GM12878 (cell line): ENCODE measurements around the gene WFS1. TPM values are rescaled to one million over a fixed set of nuclear protein-coding genes. Genes with fewer than 3 reads are reported as not detected.

Source experiments
- ATAC-seq: fragments of 200-7000 bp; cut with Tn5 transposase; 3 replicates; pipeline ENCODE4 v1.9.1; 2020; ENCODE audit warnings: mild to moderate bottlenecking, moderate library complexity
- BruUV-seq: library from RNA; stranded (reverse); fragments of 400-500 nt; replicated peaks from 2 replicates; lab custom pipeline; 2021; lab: Mats Ljungman, UMichigan
- CTCF ChIA-PET: fragments of 300-600 bp; sonication (Branson Sonifier 250); formaldehyde crosslinking; extraction: SDS; loops from one replicate; lab custom pipeline; 2021; ENCODE audit warnings: inconsistent platforms; lab: Yijun Ruan, JAX
- POLR2A ChIA-PET: fragments of 350-600 bp; formaldehyde crosslinking; extraction: SDS; loops from one replicate; lab custom pipeline; 2021; ENCODE audit warnings: inconsistent platforms; lab: Charles Lee
- RAD21 ChIA-PET: fragments of 300-600 bp; sonication (Branson Sonifier 250); formaldehyde crosslinking; loops from one replicate; lab custom pipeline; 2023; ENCODE audit warnings: antibody characterized with exemption; ENCODE audit not compliant: unreplicated experiment; lab: Charles Lee
- SMC1A ChIA-PET: fragments of 300-600 bp; sonication (Branson Sonifier 250); formaldehyde crosslinking; loops from one replicate; lab custom pipeline; 2023; ENCODE audit not compliant: unreplicated experiment, uncharacterized antibody; lab: Charles Lee
- DNase-seq: peaks from one replicate; pipeline ENCODE4 v3.0.0-alpha.2; 2011; ENCODE audit warnings: low read depth, low spot score
- FAIRE-seq: peaks from 3 replicates; lab custom pipeline; 2011; peaks lifted over from hg19 to GRCh38; lab: Jason Lieb, UNC
- H2AFZ ChIP-seq: 2 replicates; pipeline ENCODE4 v1.6.0; 2011; ENCODE audit warnings: low read depth, low read length, control low read depth; ENCODE audit not compliant: control insufficient read depth
- H3K27ac ChIP-seq: 2 replicates; pipeline ENCODE4 v1.5.1; 2011; ENCODE audit warnings: control low read depth; ENCODE audit not compliant: control insufficient read depth, insufficient read depth
- H3K27me3 ChIP-seq, 2 experiments: replicated peaks in 1 of 2; 2 replicates each; pipeline versions ENCODE4 v1.6.0 to v1.6.1; 2011; ENCODE audit warnings: low read length in 1 of 2; ENCODE audit not compliant: control insufficient read depth in 2 of 2, insufficient read depth in 2 of 2
- H3K36me3 ChIP-seq, 2 experiments: 2 replicates each; pipeline ENCODE4 v1.5.1; 2011; ENCODE audit warnings: low read length in 1 of 2; ENCODE audit not compliant: control insufficient read depth in 2 of 2, insufficient read depth in 2 of 2
- H3K4me1 ChIP-seq: 2 replicates; pipeline ENCODE4 v1.6.1; 2011; ENCODE audit warnings: mild to moderate bottlenecking, low read length, moderate library complexity, mixed read lengths; ENCODE audit not compliant: control insufficient read depth, insufficient read depth
- H3K4me2 ChIP-seq: 2 replicates; pipeline ENCODE4 v1.6.0; 2011; ENCODE audit warnings: control low read depth; ENCODE audit not compliant: control insufficient read depth, insufficient read depth
- H3K4me3 ChIP-seq: fragments of 200-600 bp; sonication (generic); 2 replicates; pipeline ENCODE4 v1.5.1; 2016
- H3K79me2 ChIP-seq: 2 replicates; pipeline ENCODE4 v1.6.0; 2011; ENCODE audit warnings: low read length; ENCODE audit not compliant: control insufficient read depth, insufficient read depth
- H3K9ac ChIP-seq: 2 replicates; pipeline ENCODE4 v1.8.0; 2011; ENCODE audit warnings: low read length, control low read depth, mixed read lengths; ENCODE audit not compliant: control insufficient read depth, insufficient read depth
- H3K9me3 ChIP-seq: replicated peaks from 3 replicates; pipeline ENCODE4 v1.5.1; 2011; ENCODE audit warnings: mild to moderate bottlenecking, low read length; ENCODE audit not compliant: control insufficient read depth, insufficient read depth
- H4K20me1 ChIP-seq: 2 replicates; pipeline ENCODE4 v1.6.0; 2011; ENCODE audit not compliant: control insufficient read depth, insufficient read depth
- BHLHE40 ChIP-seq, 2 experiments: fragments of 450-650 bp in 1 of 2; IDR thresholded peaks; 2 replicates each; pipeline ENCODE4 v1.6.1; 2011 to 2017; ENCODE audit warnings: low read depth in 2 of 2, borderline replicate concordance in 1 of 2, improper control_type of control experiment in 1 of 2, low read length in 1 of 2, mild to moderate bottlenecking in 1 of 2
- BMI1 ChIP-seq: fragments of 450-650 bp; IDR thresholded peaks from 2 replicates; pipeline ENCODE4 v1.6.1; 2016; ENCODE audit warnings: mild to moderate bottlenecking, moderate library complexity, borderline replicate concordance
- E2F8 ChIP-seq: fragments of 450-650 bp; IDR thresholded peaks from 2 replicates; pipeline ENCODE4 v1.6.1; 2018; ENCODE audit warnings: mild to moderate bottlenecking, low read depth, moderate library complexity; ENCODE audit not compliant: partially characterized antibody
- TAF1 ChIP-seq: IDR thresholded peaks from 2 replicates; pipeline ENCODE4 v1.6.1; 2011; ENCODE audit warnings: mild to moderate bottlenecking, low read depth, low read length, borderline replicate concordance
- WGBS: methylation state at CpG from one replicate; pipeline ENCODE4 v1.1.6; 2016; ENCODE audit warnings: low lambda C conversion rate; ENCODE audit not compliant: insufficient replicate concordance, insufficient coverage; ENCODE audit errors: missing lambda C conversion rate; 5-methylcytosine and 5-hydroxymethylcytosine counted together
- in situ Hi-C: fragments of 300-500 bp; cut with MboI; formaldehyde crosslinking; loops from 9 replicates; pipeline ENCODE4 v1.14.3; 2018; ENCODE audit warnings: mixed read lengths
- intact Hi-C: fragments of 100-400 bp; cut with micrococcal nuclease; formaldehyde crosslinking; loops from one replicate; pipeline ENCODE4 v1.14.2; 2022; ENCODE audit not compliant: unreplicated experiment
- polyA plus RNA-seq, 11 experiments: library from polyadenylated mRNA; depleted of rRNA in 4 of 11; unstranded in 6 of 11; stranded (reverse) in 5 of 11; fragments of >200 nt; fragmentation: Nextera tagmentation in 4 of 11; fragmentation: Illumina TruSeq in 1 of 11; extraction: Ambion mirVana in 4 of 11; extraction: Trizol in 1 of 11; gene quantifications; 1 replicate in 1 of 11; 2 replicates in 10 of 11; pipeline versions ENCODE4 v1.2.1 to v1.2.3, GENCODE V29; 2011 to 2016; ENCODE audit warnings: inconsistent platforms in 2 of 11, missing spikeins in 2 of 11, low read depth in 1 of 11
- total RNA-seq, 4 experiments: library from RNA; depleted of rRNA in 3 of 4; stranded (reverse); fragments of >200 nt in 3 of 4; fragmentation: Illumina TruSeq in 1 of 4; extraction: Trizol in 1 of 4; gene quantifications; 2 replicates each; pipeline versions ENCODE4 v1.2.1 to v1.2.3, GENCODE V29; 2013 to 2021

The WFS1 gene
- total and polyA plus RNA-seq, 10 of the 15 experiments (the other 5 are each of a cell fraction or from before 2014, with no cell fraction given) = 0.31 to 4.7 (median 2.0) TPM

- H3K36me3 ChIP-seq = no peaks in the 10 kb centered on the region
- no peak overlapping the region for H3K27ac ChIP-seq
- H2AFZ ChIP-seq = no peak overlapping the region
- no peaks in the 10 kb centered on the region for H3K79me2 ChIP-seq
- in situ Hi-C loops (no loop called here), intact Hi-C loops (no loop called here)
- H3K9ac ChIP-seq = no peak overlapping the region
- no TSS peak for BruUV-seq
- 45% methylated on average over 9 of the region's 10 CpGs for WGBS
- H3K4me3 ChIP-seq = no peak overlapping the region
- ChIA-PET SMC1A (no interaction called here), RAD21 (interaction anchor here (1.4 to 1.6 kb wide), 2 partner anchors 49 to 52 kb away, joined by 3 read pairs; no protein-coding TSS in a partner anchor), CTCF (no interaction called here)
- H4K20me1 ChIP-seq = peaks cover 8% of the 10 kb centered on the region
- DNase-seq (no peak), ATAC-seq (no peak), FAIRE-seq (no peak)
- H3K4me1 ChIP-seq = peaks cover 15% of the 10 kb centered on the region
- H3K9me3 ChIP-seq = no peaks in the 10 kb centered on the region
- H3K4me2 ChIP-seq = no peak overlapping the region
- TF ChIP-seq E2F8 = no peak
- TF ChIP-seq TAF1 = no peak
- TF ChIP-seq BMI1 = no peak
- TF ChIP-seq BHLHE40 (IDR thresholded peaks at IDR 0.05; ENCODE audit: borderline replicate concordance in 1 of 2, low read depth in 2 of 2, low read length in 1 of 2) = peak in 1 of 2 experiments; percentile 46; a peak in 2 of 4 replicates
- TF ChIP-seq, all 136 proteins: peak for 1
- H3K27me3 ChIP-seq = no peaks in the 10 kb centered on the region; a peak in 1 of 4 replicates
- POLR2A ChIA-PET = no interaction called here
These were observed 5.7 kb downstream of the WFS1 start for GRCh38 chr4:6275351-6275750.
